ENCODE data around the gene DHRS1. TPM values are rescaled to one million over a fixed set of nuclear protein-coding genes. Genes with fewer than 3 reads are reported as not detected.
A peak's percentile ranks its signal among the peaks of the same experiment; 100 is the strongest.

Gene DHRS1
- 14.4 and 16.1 TPM in 2 replicates for total RNA-seq (2014; rRNA removed)
- polyA plus RNA-seq (2012): 44.0 TPM

GRCh38 chr14:24299255-24300191 lies at the start of gene DHRS1, which contains the start of gene NOP9:
Gene DHRS1 (minus strand): TSS chr14:24299780. CDS start chr14:24299106, 674 bp downstream.
Gene NOP9 (plus strand): TSS chr14:24299850. CDS start chr14:24299955, 105 bp downstream.
- peak; percentile 83 for DNase-seq (ENCODE audit: low read depth)

GRCh38 chr14:24348186-24348585 lies 48.6 kb upstream of the DHRS1 start:
- DNase-seq (ENCODE audit: low read depth): no peak

- no peak for DNase-seq (ENCODE audit: low read depth)
Measured at GRCh38 chr14:24347134-24347533, 47.6 kb upstream of the DHRS1 start.

GRCh38 chr14:24343795-24344660 lies 44.4 kb upstream of the DHRS1 start:
- no peak for DNase-seq (ENCODE audit: low read depth)

GRCh38 chr14:24342889-24343288 lies 43.3 kb upstream of the DHRS1 start:
- DNase-seq (ENCODE audit: low read depth): no peak

- no peak for DNase-seq (ENCODE audit: low read depth)
Measured at GRCh38 chr14:24340606-24341005, 41.0 kb upstream of the DHRS1 start.

- no peak for DNase-seq (ENCODE audit: low read depth)
Measured at GRCh38 chr14:24339284-24340151, 39.9 kb upstream of the DHRS1 start, which contains the start of gene RIPK3. Gene RIPK3 (minus strand): TSS chr14:24339991. CDS start chr14:24339826, 165 bp downstream.

GRCh38 chr14:24338843-24339242 lies 39.3 kb upstream of the DHRS1 start:
- DNase-seq (ENCODE audit: low read depth): no peak

- DNase-seq (ENCODE audit: low read depth): no peak
Measured at GRCh38 chr14:24337824-24338175, 38.2 kb upstream of the DHRS1 start.

GRCh38 chr14:24337144-24337823 lies 37.7 kb upstream of the DHRS1 start:
- DNase-seq (ENCODE audit: low read depth): no peak

- DNase-seq (ENCODE audit: low read depth): no peak
Measured at GRCh38 chr14:24335461-24336171, 36.0 kb upstream of the DHRS1 start.

GRCh38 chr14:24334431-24335291 lies 35.1 kb upstream of the DHRS1 start, which contains the start of gene ADCY4:
Gene ADCY4 (minus strand): TSS chr14:24335071. CDS start chr14:24334652, 419 bp downstream.
- no peak for DNase-seq (ENCODE audit: low read depth)

- DNase-seq (ENCODE audit: low read depth): peak; percentile 59
Measured at GRCh38 chr14:24332268-24332993, 32.9 kb upstream of the DHRS1 start.

- no peak for DNase-seq (ENCODE audit: low read depth)
Measured at GRCh38 chr14:24331731-24332267, 32.2 kb upstream of the DHRS1 start.

- DNase-seq (ENCODE audit: low read depth): no peak
Measured at GRCh38 chr14:24330973-24331674, 31.5 kb upstream of the DHRS1 start.

- DNase-seq (ENCODE audit: low read depth): no peak
Measured at GRCh38 chr14:24329736-24330135, 30.2 kb upstream of the DHRS1 start.

- DNase-seq (ENCODE audit: low read depth): no peak
Measured at GRCh38 chr14:24329073-24329663, 29.6 kb upstream of the DHRS1 start.
